K562 (cell line): ENCODE results near the gene ODAPH. TPM values are rescaled to one million over a fixed set of nuclear protein-coding genes. Genes with fewer than 3 reads are reported as not detected.

Source experiments
- ATAC-seq: fragments of 200-7000 bp; cut with Tn5 transposase; 3 replicates; pipeline ENCODE4 v1.9.1; 2020; ENCODE audit warnings: moderate library complexity
- BruUV-seq: library from RNA; stranded (reverse); fragments of 400-500 nt; replicated peaks from 2 replicates; lab custom pipeline; 2021; lab: Mats Ljungman, UMichigan
- CTCF ChIA-PET: fragments of 300-600 bp; formaldehyde crosslinking; extraction: SDS; loops from one replicate; lab custom pipeline; 2021; ENCODE audit warnings: low intra/inter-chr PET ratio; lab: Yijun Ruan, JAX
- POLR2A ChIA-PET: fragments of 300-600, 350-650 bp; sonication (Branson Sonifier 250); formaldehyde crosslinking; extraction: SDS; loops from one replicate; lab custom pipeline; 2021; ENCODE audit warnings: antibody characterized with exemption, inconsistent platforms; lab: Yijun Ruan, JAX
- DNase-seq, 4 experiments: peaks; one replicate each; pipeline versions ENCODE4 v3.0.0 to v3.0.0-alpha.2; 2011 to 2018; ENCODE audit warnings: low spot score in 3 of 4, mixed read lengths in 3 of 4; ENCODE audit errors: extremely low read depth in 1 of 4
- FAIRE-seq: peaks from 2 replicates; lab custom pipeline; 2011; peaks lifted over from hg19 to GRCh38; lab: Jason Lieb, UNC
- H2AFZ ChIP-seq: 2 replicates; pipeline ENCODE4 v1.6.0; 2011; ENCODE audit warnings: low read depth, low read length, control low read depth, inconsistent platforms
- H3K27ac ChIP-seq: fragments of 200-600 bp; 3 replicates; pipeline ENCODE4 v1.8.0; 2011; ENCODE audit warnings: low read depth, mild to moderate bottlenecking, control low read depth, inconsistent platforms, low read length, moderate library complexity, mixed read lengths; ENCODE audit errors: extremely low read depth
- H3K27me3 ChIP-seq, 2 experiments: fragments of 300-600 bp in 1 of 2; 2 replicates in 1 of 2; 3 replicates in 1 of 2; pipeline versions ENCODE4 v1.6.0 to v1.8.0; 2011; ENCODE audit warnings: inconsistent platforms in 2 of 2, low read length in 2 of 2, mild to moderate bottlenecking in 1 of 2, mixed read lengths in 1 of 2, moderate library complexity in 1 of 2; ENCODE audit not compliant: control insufficient read depth in 2 of 2, insufficient read depth in 2 of 2
- H3K36me3 ChIP-seq: fragments of 300-600 bp; 3 replicates; pipeline ENCODE4 v1.8.0; 2011; ENCODE audit warnings: mild to moderate bottlenecking, low read length, inconsistent platforms; ENCODE audit not compliant: control insufficient read depth, insufficient read depth
- H3K4me1 ChIP-seq, 2 experiments: fragments of 200-600 bp in 1 of 2; replicated peaks in 1 of 2; 2 replicates in 1 of 2; 3 replicates in 1 of 2; pipeline versions ENCODE4 v1.5.1 to v1.8.0; 2011; ENCODE audit warnings: inconsistent platforms in 2 of 2, low read length in 2 of 2, mild to moderate bottlenecking in 1 of 2, mixed read lengths in 1 of 2, moderate library complexity in 1 of 2; ENCODE audit not compliant: control insufficient read depth in 2 of 2, insufficient read depth in 2 of 2
- H3K4me2 ChIP-seq: 2 replicates; pipeline ENCODE4 v1.6.1; 2011; ENCODE audit warnings: low read length, control low read depth, inconsistent platforms, mixed read lengths; ENCODE audit not compliant: insufficient read depth
- H3K4me3 ChIP-seq: fragments of 200-600 bp; sonication (generic), shearing (Covaris generic); 2 replicates; pipeline ENCODE4 v1.5.1; 2016; ENCODE audit warnings: control low read depth, inconsistent platforms
- H3K79me2 ChIP-seq: fragments of 200-600 bp; 3 replicates; pipeline ENCODE4 v1.8.0; 2011; ENCODE audit warnings: low read length, inconsistent platforms; ENCODE audit not compliant: control insufficient read depth, insufficient read depth
- H3K9ac ChIP-seq, 2 experiments: 2 replicates each; pipeline versions ENCODE4 v1.6.0 to v1.6.1; 2011; ENCODE audit warnings: low read depth in 2 of 2, low read length in 2 of 2, control low read depth in 1 of 2, inconsistent platforms in 1 of 2, mild to moderate bottlenecking in 1 of 2, mixed read lengths in 1 of 2; ENCODE audit not compliant: insufficient read depth in 1 of 2
- H3K9me1 ChIP-seq: one replicate; pipeline ENCODE4 v1.6.0; 2011; ENCODE audit warnings: inconsistent platforms, mild to moderate bottlenecking, low read length, moderate library complexity; ENCODE audit not compliant: control insufficient read depth, insufficient read depth
- H3K9me3 ChIP-seq: replicated peaks from 2 replicates; pipeline ENCODE4 v1.5.1; 2011; ENCODE audit warnings: low read depth, low read length, inconsistent platforms; ENCODE audit not compliant: control insufficient read depth, insufficient read depth
- H4K20me1 ChIP-seq: replicated peaks from 2 replicates; pipeline ENCODE4 v1.6.1; 2011; ENCODE audit warnings: low read length, inconsistent platforms, mixed read lengths; ENCODE audit not compliant: control insufficient read depth, insufficient read depth
- ARID1B ChIP-seq: fragments of 450-650 bp; IDR thresholded peaks from 2 replicates; pipeline ENCODE4 v1.6.1; 2016; ENCODE audit warnings: antibody characterized with exemption, mild to moderate bottlenecking, inconsistent platforms
- CEBPG ChIP-seq, 3 experiments: fragments of 200-800 bp in 1 of 3; sonication (Bioruptor generic) in 1 of 3; sonication (generic) in 1 of 3; formaldehyde crosslinking in 1 of 3; IDR thresholded peaks in 2 of 3; conservative IDR thresholded peaks in 1 of 3; 2 replicates each; pipeline versions ENCODE4 v1.6.1 to v1.8.0; 2016 to 2022; ENCODE audit warnings: missing compliant biosample characterization in 2 of 3, missing genetic modification characterization in 2 of 3, mild to moderate bottlenecking in 1 of 3, missing genetic modification reagents in 1 of 3
- CGGBP1 ChIP-seq: fragments of 250-450 bp; sonication (Bioruptor Pico); IDR thresholded peaks from 2 replicates; pipeline ENCODE4 v1.9.0; 2021; ENCODE audit warnings: mild to moderate bottlenecking
- EP300 ChIP-seq: IDR thresholded peaks from 2 replicates; pipeline ENCODE4 v1.6.1; 2012; ENCODE audit warnings: low read length, improper control_type of control experiment
- HMG20A ChIP-seq: fragments of 450-650 bp; formaldehyde crosslinking; conservative IDR thresholded peaks from 2 replicates; pipeline ENCODE4 v1.4.0; 2020; ENCODE audit warnings: mild to moderate bottlenecking, mixed read lengths
- KLF10 ChIP-seq: fragments of 250-450 bp; sonication (Bioruptor Pico); IDR thresholded peaks from 2 replicates; pipeline ENCODE4 v1.6.1; 2021; ENCODE audit warnings: matching md5 sums
- NCOA6 ChIP-seq: fragments of 450-650 bp; IDR thresholded peaks from 2 replicates; pipeline ENCODE4 v1.6.1; 2017; ENCODE audit warnings: mild to moderate bottlenecking
- NFYB ChIP-seq: IDR thresholded peaks from 2 replicates; pipeline ENCODE4 v1.6.1; 2011; ENCODE audit warnings: mild to moderate bottlenecking, moderate library complexity; ENCODE audit not compliant: insufficient read length; ENCODE audit errors: extremely low read depth
- PCBP1 ChIP-seq: fragments of 200-400 bp; formaldehyde crosslinking; IDR thresholded peaks from 2 replicates; pipeline ENCODE4 v1.6.1; 2018; ENCODE audit warnings: mild to moderate bottlenecking, low read depth, low read length; ENCODE audit not compliant: poor library complexity, severe bottlenecking
- POLR2AphosphoS2 ChIP-seq: IDR thresholded peaks from 2 replicates; pipeline ENCODE4 v1.6.1; 2012; ENCODE audit warnings: low read length, improper control_type of control experiment
- UBTF ChIP-seq, 2 experiments: IDR thresholded peaks; 2 replicates each; pipeline ENCODE4 v1.6.1; 2012; ENCODE audit warnings: improper control_type of control experiment in 2 of 2, low read depth in 2 of 2, low read length in 2 of 2, borderline replicate concordance in 1 of 2
- ZNF354B ChIP-seq: fragments of 250-450 bp; sonication (Bioruptor Pico); IDR thresholded peaks from 2 replicates; pipeline ENCODE4 v1.4.0; 2020
- ZNF592 ChIP-seq: fragments of 450-650 bp; IDR thresholded peaks from 2 replicates; pipeline ENCODE4 v1.6.1; 2017; ENCODE audit warnings: antibody characterized with exemption, mild to moderate bottlenecking
- WGBS: fragments of 100-300 bp; shearing (Covaris generic); methylation state at CpG from one replicate; pipeline ENCODE4 v1.1.6; 2016; ENCODE audit warnings: low coverage, mixed read lengths; ENCODE audit not compliant: insufficient coverage; ENCODE audit errors: missing lambda C conversion rate; 5-methylcytosine and 5-hydroxymethylcytosine counted together
- in situ Hi-C: fragments of 300-500 bp; cut with MboI; formaldehyde crosslinking; loops from 4 replicates; pipeline ENCODE4 v1.15.0; 2018; ENCODE audit warnings: inconsistent platforms, mixed read lengths
- intact Hi-C: fragments of 100-400 bp; cut with micrococcal nuclease; formaldehyde crosslinking; loops from 2 replicates; pipeline ENCODE4 v1.14.2; 2022
- polyA plus RNA-seq, 8 experiments: library from polyadenylated mRNA; depleted of rRNA in 4 of 8; stranded (reverse) in 5 of 8; unstranded in 3 of 8; fragments of >200 nt; fragmentation: Nextera tagmentation in 2 of 8; fragmentation: Illumina TruSeq in 1 of 8; extraction: Ambion mirVana in 2 of 8; extraction: Trizol in 1 of 8; gene quantifications; 2 replicates each; pipeline versions ENCODE4 v1.2.1 to v1.2.3, GENCODE V29; 2011 to 2014; ENCODE audit warnings: inconsistent platforms in 1 of 8, missing spikeins in 1 of 8
- total RNA-seq, 7 experiments: library from RNA; depleted of rRNA in 6 of 7; stranded (reverse); fragments of >200 nt in 6 of 7; fragmentation: Illumina TruSeq in 2 of 7; extraction: Trizol in 2 of 7; gene quantifications; 2 replicates each; pipeline versions ENCODE4 v1.2.1 to v1.2.3, GENCODE V29; 2011 to 2021; ENCODE audit warnings: low replicate concordance in 1 of 7

The ODAPH gene
- total and polyA plus RNA-seq, 9 of the 15 experiments (the other 6 are each of a cell fraction or from before 2014, with no cell fraction given): not detected

GRCh38 chr4:75530556-75531322 lies 25.1 kb upstream of the ODAPH start:
- DNase-seq (no peak), FAIRE-seq (no peak), ATAC-seq (no peak)
- no peaks in the 10 kb centered on the region for H4K20me1 ChIP-seq
- CTCF ChIA-PET: no interaction called here
- H3K4me1 ChIP-seq: no peaks in the 10 kb centered on the region
- in situ Hi-C loops: no loop called here
- intact Hi-C loops: no loop called here
- H3K79me2 ChIP-seq: no peaks in the 10 kb centered on the region
- H3K9me1 ChIP-seq: no peaks in the 10 kb centered on the region
- no peak overlapping the region for H3K27ac ChIP-seq
- BruUV-seq: no TSS peak
- peaks cover 53% of the 10 kb centered on the region for H3K36me3 ChIP-seq
- no peak overlapping the region for H2AFZ ChIP-seq
- no peak overlapping the region for H3K4me2 ChIP-seq
- no peaks in the 10 kb centered on the region for H3K27me3 ChIP-seq
- no peak overlapping the region for H3K9ac ChIP-seq
- H3K4me3 ChIP-seq: no peak overlapping the region
- POLR2A ChIA-PET: interaction anchor here (0.7 to 0.8 kb wide), 2 partner anchors 15 to 564 kb away, joined by 3 read pairs; no protein-coding TSS in a partner anchor
- 70% methylated on average over 2 of the region's 2 CpGs for WGBS
- peaks cover 5% of the 10 kb centered on the region for H3K9me3 ChIP-seq
- no peak for TF ChIP-seq NFYB
- no peak for TF ChIP-seq CGGBP1 (CRISPR knock-in tag)
- no peak for TF ChIP-seq CEBPG (CRISPR knock-in tag; IDR thresholded peaks at IDR 0.05)
- no peak for TF ChIP-seq CEBPG (tag; conservative IDR thresholded peaks at IDR 0.05 in 1 of 2, IDR thresholded peaks at IDR 0.05 in 1 of 2)
- no peak for TF ChIP-seq NCOA6
- no peak for TF ChIP-seq POLR2AphosphoS2
- no peak for TF ChIP-seq KLF10 (CRISPR knock-in tag)
- TF ChIP-seq ARID1B: no peak
- no peak for TF ChIP-seq ZNF592
- no peak for TF ChIP-seq ZNF354B
- TF ChIP-seq HMG20A: no peak
- no peak for TF ChIP-seq EP300
- no peak for TF ChIP-seq PCBP1
- no peak for TF ChIP-seq UBTF (IDR thresholded peaks at IDR 0.05; ENCODE audit: borderline replicate concordance in 1 of 2, low read depth in 2 of 2, low read length in 2 of 2)
